ENCODE measurements around the gene VSIR. TPM values are rescaled to one million over a fixed set of nuclear protein-coding genes. Genes with fewer than 3 reads are reported as not detected.
A peak's percentile ranks its signal among the peaks of the same experiment; 100 is the strongest.

Gene VSIR
- total and polyA plus RNA-seq, 9 of the 15 experiments (the other 6 are each of a cell fraction or from before 2014, with no cell fraction given) = 0.14 to 20.5 (median 9.3) TPM

DNA sequence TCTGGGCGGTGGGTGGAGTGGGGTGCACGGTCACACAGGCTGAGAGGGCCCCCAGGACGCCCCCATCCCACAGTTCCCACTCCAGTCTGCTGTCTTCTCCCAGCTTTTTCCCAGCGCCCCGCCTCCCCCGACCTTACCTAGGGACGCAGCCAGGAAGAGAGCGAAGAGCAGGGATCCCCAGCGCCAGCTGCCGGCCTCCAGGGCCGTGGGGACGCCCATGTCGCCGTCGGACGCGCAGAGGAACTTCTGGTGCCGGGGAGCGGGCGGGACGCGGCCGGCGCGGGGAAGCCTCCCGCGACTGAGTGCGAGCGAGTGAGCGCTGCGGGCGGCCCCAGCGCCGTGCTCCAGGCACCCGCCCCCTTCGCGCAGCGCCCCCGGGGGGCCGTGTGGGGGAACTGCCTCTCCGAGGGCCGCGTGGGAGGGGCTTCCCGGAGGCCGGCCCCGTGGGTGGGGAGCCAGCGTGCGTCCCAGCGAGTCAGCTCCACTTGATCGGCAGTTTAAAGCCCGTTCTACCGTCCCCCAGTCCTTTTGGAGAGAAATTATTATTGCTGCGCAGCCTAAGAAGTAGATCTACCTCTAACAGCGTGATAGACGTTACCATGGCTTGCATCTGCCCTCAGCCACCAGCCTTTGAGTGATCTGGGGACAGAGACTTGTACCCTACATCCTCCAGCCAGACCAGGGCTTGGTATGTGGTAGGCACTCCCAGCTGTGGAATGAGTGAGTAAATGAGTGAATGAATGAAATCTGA lies at the start of gene VSIR (continued):
- TF ChIP-seq, protein P1, sequence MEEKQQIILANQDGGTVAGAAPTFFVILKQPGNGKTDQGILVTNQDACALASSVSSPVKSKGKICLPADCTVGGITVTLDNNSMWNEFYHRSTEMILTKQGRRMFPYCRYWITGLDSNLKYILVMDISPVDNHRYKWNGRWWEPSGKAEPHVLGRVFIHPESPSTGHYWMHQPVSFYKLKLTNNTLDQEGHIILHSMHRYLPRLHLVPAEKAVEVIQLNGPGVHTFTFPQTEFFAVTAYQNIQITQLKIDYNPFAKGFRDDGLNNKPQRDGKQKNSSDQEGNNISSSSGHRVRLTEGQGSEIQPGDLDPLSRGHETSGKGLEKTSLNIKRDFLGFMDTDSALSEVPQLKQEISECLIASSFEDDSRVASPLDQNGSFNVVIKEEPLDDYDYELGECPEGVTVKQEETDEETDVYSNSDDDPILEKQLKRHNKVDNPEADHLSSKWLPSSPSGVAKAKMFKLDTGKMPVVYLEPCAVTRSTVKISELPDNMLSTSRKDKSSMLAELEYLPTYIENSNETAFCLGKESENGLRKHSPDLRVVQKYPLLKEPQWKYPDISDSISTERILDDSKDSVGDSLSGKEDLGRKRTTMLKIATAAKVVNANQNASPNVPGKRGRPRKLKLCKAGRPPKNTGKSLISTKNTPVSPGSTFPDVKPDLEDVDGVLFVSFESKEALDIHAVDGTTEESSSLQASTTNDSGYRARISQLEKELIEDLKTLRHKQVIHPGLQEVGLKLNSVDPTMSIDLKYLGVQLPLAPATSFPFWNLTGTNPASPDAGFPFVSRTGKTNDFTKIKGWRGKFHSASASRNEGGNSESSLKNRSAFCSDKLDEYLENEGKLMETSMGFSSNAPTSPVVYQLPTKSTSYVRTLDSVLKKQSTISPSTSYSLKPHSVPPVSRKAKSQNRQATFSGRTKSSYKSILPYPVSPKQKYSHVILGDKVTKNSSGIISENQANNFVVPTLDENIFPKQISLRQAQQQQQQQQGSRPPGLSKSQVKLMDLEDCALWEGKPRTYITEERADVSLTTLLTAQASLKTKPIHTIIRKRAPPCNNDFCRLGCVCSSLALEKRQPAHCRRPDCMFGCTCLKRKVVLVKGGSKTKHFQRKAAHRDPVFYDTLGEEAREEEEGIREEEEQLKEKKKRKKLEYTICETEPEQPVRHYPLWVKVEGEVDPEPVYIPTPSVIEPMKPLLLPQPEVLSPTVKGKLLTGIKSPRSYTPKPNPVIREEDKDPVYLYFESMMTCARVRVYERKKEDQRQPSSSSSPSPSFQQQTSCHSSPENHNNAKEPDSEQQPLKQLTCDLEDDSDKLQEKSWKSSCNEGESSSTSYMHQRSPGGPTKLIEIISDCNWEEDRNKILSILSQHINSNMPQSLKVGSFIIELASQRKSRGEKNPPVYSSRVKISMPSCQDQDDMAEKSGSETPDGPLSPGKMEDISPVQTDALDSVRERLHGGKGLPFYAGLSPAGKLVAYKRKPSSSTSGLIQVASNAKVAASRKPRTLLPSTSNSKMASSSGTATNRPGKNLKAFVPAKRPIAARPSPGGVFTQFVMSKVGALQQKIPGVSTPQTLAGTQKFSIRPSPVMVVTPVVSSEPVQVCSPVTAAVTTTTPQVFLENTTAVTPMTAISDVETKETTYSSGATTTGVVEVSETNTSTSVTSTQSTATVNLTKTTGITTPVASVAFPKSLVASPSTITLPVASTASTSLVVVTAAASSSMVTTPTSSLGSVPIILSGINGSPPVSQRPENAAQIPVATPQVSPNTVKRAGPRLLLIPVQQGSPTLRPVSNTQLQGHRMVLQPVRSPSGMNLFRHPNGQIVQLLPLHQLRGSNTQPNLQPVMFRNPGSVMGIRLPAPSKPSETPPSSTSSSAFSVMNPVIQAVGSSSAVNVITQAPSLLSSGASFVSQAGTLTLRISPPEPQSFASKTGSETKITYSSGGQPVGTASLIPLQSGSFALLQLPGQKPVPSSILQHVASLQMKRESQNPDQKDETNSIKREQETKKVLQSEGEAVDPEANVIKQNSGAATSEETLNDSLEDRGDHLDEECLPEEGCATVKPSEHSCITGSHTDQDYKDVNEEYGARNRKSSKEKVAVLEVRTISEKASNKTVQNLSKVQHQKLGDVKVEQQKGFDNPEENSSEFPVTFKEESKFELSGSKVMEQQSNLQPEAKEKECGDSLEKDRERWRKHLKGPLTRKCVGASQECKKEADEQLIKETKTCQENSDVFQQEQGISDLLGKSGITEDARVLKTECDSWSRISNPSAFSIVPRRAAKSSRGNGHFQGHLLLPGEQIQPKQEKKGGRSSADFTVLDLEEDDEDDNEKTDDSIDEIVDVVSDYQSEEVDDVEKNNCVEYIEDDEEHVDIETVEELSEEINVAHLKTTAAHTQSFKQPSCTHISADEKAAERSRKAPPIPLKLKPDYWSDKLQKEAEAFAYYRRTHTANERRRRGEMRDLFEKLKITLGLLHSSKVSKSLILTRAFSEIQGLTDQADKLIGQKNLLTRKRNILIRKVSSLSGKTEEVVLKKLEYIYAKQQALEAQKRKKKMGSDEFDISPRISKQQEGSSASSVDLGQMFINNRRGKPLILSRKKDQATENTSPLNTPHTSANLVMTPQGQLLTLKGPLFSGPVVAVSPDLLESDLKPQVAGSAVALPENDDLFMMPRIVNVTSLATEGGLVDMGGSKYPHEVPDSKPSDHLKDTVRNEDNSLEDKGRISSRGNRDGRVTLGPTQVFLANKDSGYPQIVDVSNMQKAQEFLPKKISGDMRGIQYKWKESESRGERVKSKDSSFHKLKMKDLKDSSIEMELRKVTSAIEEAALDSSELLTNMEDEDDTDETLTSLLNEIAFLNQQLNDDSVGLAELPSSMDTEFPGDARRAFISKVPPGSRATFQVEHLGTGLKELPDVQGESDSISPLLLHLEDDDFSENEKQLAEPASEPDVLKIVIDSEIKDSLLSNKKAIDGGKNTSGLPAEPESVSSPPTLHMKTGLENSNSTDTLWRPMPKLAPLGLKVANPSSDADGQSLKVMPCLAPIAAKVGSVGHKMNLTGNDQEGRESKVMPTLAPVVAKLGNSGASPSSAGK (IDR thresholded peaks at IDR 0.05) = no peak
- TF ChIP-seq SIN3B (IDR thresholded peaks at IDR 0.05; ENCODE audit: low read depth) (0 out of 2 replicates have a peak, but pooled peaks have one; percentile 38), ZKSCAN1 (IDR thresholded peaks at IDR 0.05; ENCODE audit: low read depth, low read length) (peak; percentile 31; the same call in 1 of the 2 replicates), ELF2 (CRISPR knock-in tag; IDR thresholded peaks at IDR 0.05) (peak; percentile 50; the same call in 1 of the 2 replicates), EGR1 (conservative IDR thresholded peaks at IDR 0.05) (peak; percentile 85), POLR2B (IDR thresholded peaks at IDR 0.05; ENCODE audit: low read depth, partially characterized antibody) (peak; percentile 66), PHF20 (IDR thresholded peaks at IDR 0.05; ENCODE audit: partially characterized antibody) (no peak), ARNT (IDR thresholded peaks at IDR 0.05) (no peak)
- TF ChIP-seq, protein P2, sequence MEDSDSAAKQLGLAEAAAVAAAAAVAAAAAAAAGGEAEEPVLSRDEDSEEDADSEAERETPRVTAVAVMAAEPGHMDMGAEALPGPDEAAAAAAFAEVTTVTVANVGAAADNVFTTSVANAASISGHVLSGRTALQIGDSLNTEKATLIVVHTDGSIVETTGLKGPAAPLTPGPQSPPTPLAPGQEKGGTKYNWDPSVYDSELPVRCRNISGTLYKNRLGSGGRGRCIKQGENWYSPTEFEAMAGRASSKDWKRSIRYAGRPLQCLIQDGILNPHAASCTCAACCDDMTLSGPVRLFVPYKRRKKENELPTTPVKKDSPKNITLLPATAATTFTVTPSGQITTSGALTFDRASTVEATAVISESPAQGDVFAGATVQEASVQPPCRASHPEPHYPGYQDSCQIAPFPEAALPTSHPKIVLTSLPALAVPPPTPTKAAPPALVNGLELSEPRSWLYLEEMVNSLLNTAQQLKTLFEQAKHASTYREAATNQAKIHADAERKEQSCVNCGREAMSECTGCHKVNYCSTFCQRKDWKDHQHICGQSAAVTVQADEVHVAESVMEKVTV (CRISPR knock-in tag; IDR thresholded peaks at IDR 0.05) = peak; percentile 75
- TF ChIP-seq, protein P3, sequence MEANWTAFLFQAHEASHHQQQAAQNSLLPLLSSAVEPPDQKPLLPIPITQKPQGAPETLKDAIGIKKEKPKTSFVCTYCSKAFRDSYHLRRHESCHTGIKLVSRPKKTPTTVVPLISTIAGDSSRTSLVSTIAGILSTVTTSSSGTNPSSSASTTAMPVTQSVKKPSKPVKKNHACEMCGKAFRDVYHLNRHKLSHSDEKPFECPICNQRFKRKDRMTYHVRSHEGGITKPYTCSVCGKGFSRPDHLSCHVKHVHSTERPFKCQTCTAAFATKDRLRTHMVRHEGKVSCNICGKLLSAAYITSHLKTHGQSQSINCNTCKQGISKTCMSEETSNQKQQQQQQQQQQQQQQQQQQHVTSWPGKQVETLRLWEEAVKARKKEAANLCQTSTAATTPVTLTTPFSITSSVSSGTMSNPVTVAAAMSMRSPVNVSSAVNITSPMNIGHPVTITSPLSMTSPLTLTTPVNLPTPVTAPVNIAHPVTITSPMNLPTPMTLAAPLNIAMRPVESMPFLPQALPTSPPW (CRISPR knock-in tag; IDR thresholded peaks at IDR 0.05) = peak; percentile 89
- TF ChIP-seq, protein P4, sequence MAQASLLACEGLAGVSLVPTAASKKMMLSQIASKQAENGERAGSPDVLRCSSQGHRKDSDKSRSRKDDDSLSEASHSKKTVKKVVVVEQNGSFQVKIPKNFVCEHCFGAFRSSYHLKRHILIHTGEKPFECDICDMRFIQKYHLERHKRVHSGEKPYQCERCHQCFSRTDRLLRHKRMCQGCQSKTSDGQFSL (CRISPR knock-in tag; IDR thresholded peaks at IDR 0.05) = peak; percentile 72; the same call in 1 of the 2 replicates
- TF ChIP-seq, protein P4 (tag; IDR thresholded peaks at IDR 0.05) = no peak
